Suprapubic skin (tissue), 4 donors: Measurements from ENCODE around the gene PPFIA4. TPM values are rescaled to one million over a fixed set of nuclear protein-coding genes. Genes with fewer than 3 reads are reported as not detected.

Source experiments
- DNase-seq, 2 donors: peaks; one replicate each; pipeline ENCODE4 v3.0.0-alpha.2; 2019; ENCODE audit warnings: low spot score in 2 of 2
- H3K27ac ChIP-seq: fragments of 200-600 bp; sonication (generic); one replicate; pipeline ENCODE4 v1.5.1; 2019
- H3K27me3 ChIP-seq: fragments of 200-600 bp; sonication (generic); one replicate; pipeline ENCODE4 v1.5.1; 2019
- H3K36me3 ChIP-seq: fragments of 200-600 bp; sonication (generic); one replicate; pipeline ENCODE4 v1.5.1; 2019
- H3K4me1 ChIP-seq: fragments of 200-600 bp; sonication (generic); one replicate; pipeline ENCODE4 v1.5.1; 2019
- H3K4me3 ChIP-seq: fragments of 200-600 bp; sonication (generic); one replicate; pipeline ENCODE4 v1.5.1; 2019; ENCODE audit warnings: mild to moderate bottlenecking
- H3K9me3 ChIP-seq: fragments of 200-600 bp; sonication (generic); one replicate; pipeline ENCODE4 v1.5.1; 2019
- EP300 ChIP-seq: sonication (generic); formaldehyde crosslinking; IDR thresholded peaks from one replicate; pipeline ENCODE4 v1.6.1; 2017; ENCODE audit warnings: antibody characterized with exemption
- POLR2A ChIP-seq, 2 donors: fragments of 450-650 bp; IDR thresholded peaks; one replicate each; pipeline ENCODE4 v1.6.1; 2017; ENCODE audit warnings: antibody characterized with exemption in 2 of 2, mild to moderate bottlenecking in 2 of 2, moderate library complexity in 2 of 2
- POLR2AphosphoS5 ChIP-seq, 3 donors: sonication (generic); formaldehyde crosslinking; IDR thresholded peaks; one replicate each; pipeline ENCODE4 v1.6.1; 2017; ENCODE audit warnings: antibody characterized with exemption in 3 of 3
- WGBS: methylation state at CpG from one replicate; pipeline ENCODE4 v1.1.5; 2018; 5-methylcytosine and 5-hydroxymethylcytosine counted together
- total RNA-seq, 4 donors: library from RNA; depleted of rRNA; stranded (reverse); fragments of >200 nt; gene quantifications; one replicate each; pipeline ENCODE4 v1.1.0, GENCODE V29; 2016
- TF ChIP-seq, protein P1 (sequence below), 2 donors: fragments of 200-600 bp in 1 of 2; fragments of 450-650 bp in 1 of 2; sonication (generic) in 1 of 2; IDR thresholded peaks; one replicate each; pipeline ENCODE4 v1.5.1; 2016 to 2019; ENCODE audit warnings: antibody characterized with exemption in 2 of 2, mild to moderate bottlenecking in 1 of 2, moderate library complexity in 1 of 2

The PPFIA4 gene
- total RNA-seq, 4 donors from 2014 or later: 0.26 to 38.7 (median 1.5) TPM

- no peaks in the 10 kb centered on the region for H3K9me3 ChIP-seq
- peaks cover 12% of the 10 kb centered on the region for H3K4me1 ChIP-seq
- H3K27me3 ChIP-seq: no peaks in the 10 kb centered on the region
- no peak for DNase-seq
- no peak overlapping the region for H3K4me3 ChIP-seq
- no peak overlapping the region for H3K27ac ChIP-seq
- TF ChIP-seq, protein P1, sequence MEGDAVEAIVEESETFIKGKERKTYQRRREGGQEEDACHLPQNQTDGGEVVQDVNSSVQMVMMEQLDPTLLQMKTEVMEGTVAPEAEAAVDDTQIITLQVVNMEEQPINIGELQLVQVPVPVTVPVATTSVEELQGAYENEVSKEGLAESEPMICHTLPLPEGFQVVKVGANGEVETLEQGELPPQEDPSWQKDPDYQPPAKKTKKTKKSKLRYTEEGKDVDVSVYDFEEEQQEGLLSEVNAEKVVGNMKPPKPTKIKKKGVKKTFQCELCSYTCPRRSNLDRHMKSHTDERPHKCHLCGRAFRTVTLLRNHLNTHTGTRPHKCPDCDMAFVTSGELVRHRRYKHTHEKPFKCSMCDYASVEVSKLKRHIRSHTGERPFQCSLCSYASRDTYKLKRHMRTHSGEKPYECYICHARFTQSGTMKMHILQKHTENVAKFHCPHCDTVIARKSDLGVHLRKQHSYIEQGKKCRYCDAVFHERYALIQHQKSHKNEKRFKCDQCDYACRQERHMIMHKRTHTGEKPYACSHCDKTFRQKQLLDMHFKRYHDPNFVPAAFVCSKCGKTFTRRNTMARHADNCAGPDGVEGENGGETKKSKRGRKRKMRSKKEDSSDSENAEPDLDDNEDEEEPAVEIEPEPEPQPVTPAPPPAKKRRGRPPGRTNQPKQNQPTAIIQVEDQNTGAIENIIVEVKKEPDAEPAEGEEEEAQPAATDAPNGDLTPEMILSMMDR (IDR thresholded peaks at IDR 0.05): no peak
- no peak for TF ChIP-seq EP300
- no peak for TF ChIP-seq POLR2A (IDR thresholded peaks at IDR 0.05)
- no peak for TF ChIP-seq POLR2AphosphoS5 (IDR thresholded peaks at IDR 0.05)
- H3K36me3 ChIP-seq: no peaks in the 10 kb centered on the region
- WGBS: 92% methylated on average over 7 of the region's 7 CpGs
These were observed 38.9 kb downstream of the PPFIA4 start for GRCh38 chr1:203065191-203065590.

GRCh38 chr1:203065986-203066385, 39.7 kb downstream of the PPFIA4 start:
- Histone ChIP-seq H3K4me3 (no peak overlapping the region), H3K27me3 (no peaks in the 10 kb centered on the region), H3K27ac (no peak overlapping the region), H3K9me3 (no peaks in the 10 kb centered on the region), H3K4me1 (peaks cover 12% of the 10 kb centered on the region), H3K36me3 (no peaks in the 10 kb centered on the region)
- TF ChIP-seq POLR2A (IDR thresholded peaks at IDR 0.05): no peak
- TF ChIP-seq POLR2AphosphoS5 (IDR thresholded peaks at IDR 0.05): no peak
- TF ChIP-seq, protein P1 (IDR thresholded peaks at IDR 0.05): no peak
- TF ChIP-seq EP300: no peak
- 100% methylated on average over 2 of the region's 2 CpGs for WGBS
- DNase-seq: no peak

DNA sequence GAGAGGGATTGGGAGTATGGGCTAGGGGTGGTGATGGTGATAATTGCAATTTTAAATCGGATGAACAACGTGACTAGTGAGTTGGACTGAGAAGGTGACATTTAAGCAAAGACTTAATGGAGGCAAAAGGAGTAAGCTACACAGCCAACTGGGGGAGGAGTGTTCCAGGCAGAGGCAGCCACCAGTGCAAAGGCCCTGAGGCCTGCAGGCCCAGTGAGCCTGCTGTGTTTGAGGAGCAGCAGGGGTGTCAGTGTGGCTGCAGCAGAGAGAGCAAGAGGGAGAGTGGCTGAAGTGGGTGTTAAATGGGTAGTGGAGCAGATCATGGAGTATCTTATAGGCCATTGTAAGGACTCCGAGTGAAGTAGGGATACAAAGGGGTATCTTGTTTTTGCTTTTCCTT, 40.7 kb downstream of the PPFIA4 start:
- no peak for TF ChIP-seq POLR2A (IDR thresholded peaks at IDR 0.05)
- TF ChIP-seq POLR2AphosphoS5 (IDR thresholded peaks at IDR 0.05): no peak
- no peak for DNase-seq
- WGBS: 91% methylated on average over 3 of the region's 3 CpGs

DNA sequence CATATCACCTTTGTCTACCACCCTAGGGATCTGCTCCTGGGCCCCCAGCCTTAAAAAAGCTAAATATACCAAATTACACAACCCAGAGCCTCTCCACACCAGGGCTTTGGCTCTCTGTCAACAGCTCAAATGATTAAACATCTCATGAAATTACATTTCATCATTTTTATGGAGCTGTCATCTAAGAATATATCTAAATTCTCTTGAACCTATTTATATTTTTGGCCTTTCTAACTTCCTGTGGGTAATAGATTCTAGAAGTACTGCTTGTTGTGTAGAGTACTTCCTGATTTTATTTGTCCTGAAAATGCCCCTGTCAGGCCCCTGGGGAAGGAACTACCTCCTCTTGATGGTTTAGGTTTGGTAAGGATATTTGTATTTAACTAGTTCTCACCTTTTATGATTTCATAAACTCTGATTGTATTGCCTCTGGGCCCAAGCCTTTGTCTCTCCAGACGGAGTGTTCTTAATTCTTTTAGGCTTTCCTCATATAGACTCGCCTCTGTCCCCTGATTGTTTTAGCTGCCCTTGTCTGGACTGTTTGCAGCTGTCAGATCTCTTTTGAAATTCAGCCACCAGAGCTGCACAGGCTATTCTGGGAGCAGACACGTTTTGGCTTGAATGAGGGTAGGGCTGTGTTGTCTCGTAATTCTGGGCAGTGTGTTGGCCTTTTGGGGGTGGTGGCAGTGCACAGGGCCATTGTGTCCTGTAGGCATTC, 42.9 kb downstream of the PPFIA4 start:
- no peak for DNase-seq
- Histone ChIP-seq H3K27me3 (peaks cover 12% of the 10 kb centered on the region), H3K36me3 (no peaks in the 10 kb centered on the region), H3K4me1 (peaks cover 12% of the 10 kb centered on the region), H3K27ac (no peak overlapping the region), H3K4me3 (no peak overlapping the region), H3K9me3 (no peaks in the 10 kb centered on the region)
- TF ChIP-seq POLR2A (IDR thresholded peaks at IDR 0.05): no peak
- no peak for TF ChIP-seq POLR2AphosphoS5 (IDR thresholded peaks at IDR 0.05)
- TF ChIP-seq, protein P1 (IDR thresholded peaks at IDR 0.05): no peak
- TF ChIP-seq EP300: no peak
- WGBS: 36% methylated on average over 4 of the region's 4 CpGs

More for the DNA sequence above, 40.7 kb downstream of the PPFIA4 start:
- no peaks in the 10 kb centered on the region for H3K9me3 ChIP-seq
- H3K36me3 ChIP-seq: no peaks in the 10 kb centered on the region
- H3K27ac ChIP-seq: no peak overlapping the region
- H3K4me1 ChIP-seq: peaks cover 12% of the 10 kb centered on the region
- H3K4me3 ChIP-seq: no peak overlapping the region
- H3K27me3 ChIP-seq: no peaks in the 10 kb centered on the region

DNA sequence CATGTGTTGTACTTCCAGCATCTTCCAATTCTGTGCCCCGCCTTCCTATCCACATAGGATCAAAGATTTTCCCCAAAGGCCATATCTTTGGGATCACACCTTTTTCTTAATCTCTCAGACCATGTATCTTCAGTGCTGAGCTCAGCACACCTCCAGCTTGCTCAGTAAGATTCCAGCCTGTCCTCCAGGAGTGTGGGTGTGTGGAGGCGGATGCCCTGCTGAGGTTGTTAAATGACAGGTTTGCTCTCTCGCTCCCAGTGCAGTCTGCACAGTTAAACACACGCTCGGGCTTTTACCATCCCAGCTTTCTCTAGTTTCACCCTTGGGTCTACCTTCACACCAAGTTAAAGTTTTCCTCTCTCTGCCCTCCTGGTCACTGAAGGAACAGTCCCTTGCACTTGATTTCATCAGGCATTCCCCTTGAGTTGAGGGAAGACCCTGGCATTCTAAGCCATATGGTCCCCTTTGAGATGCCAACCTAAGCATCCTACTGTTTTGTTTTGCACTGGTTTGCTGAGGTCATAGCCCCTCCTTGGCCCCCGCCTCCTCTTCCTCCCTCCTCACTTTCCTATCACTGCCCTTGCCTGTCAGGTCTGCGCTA, 45.8 kb downstream of the PPFIA4 start:
- Histone ChIP-seq H3K4me3 (no peak overlapping the region), H3K27me3 (peaks cover 37% of the 10 kb centered on the region), H3K27ac (no peak overlapping the region), H3K36me3 (no peaks in the 10 kb centered on the region), H3K9me3 (no peaks in the 10 kb centered on the region), H3K4me1 (peaks cover 24% of the 10 kb centered on the region)
- WGBS: 94% methylated on average over 7 of the region's 7 CpGs
- TF ChIP-seq, protein P1 (IDR thresholded peaks at IDR 0.05): no peak
- no peak for TF ChIP-seq POLR2AphosphoS5 (IDR thresholded peaks at IDR 0.05)
- TF ChIP-seq EP300: no peak
- no peak for TF ChIP-seq POLR2A (IDR thresholded peaks at IDR 0.05)
- no peak for DNase-seq
